ENCODE measurements around the gene SNX25.
A peak's percentile ranks its signal among the peaks of the same experiment; 100 is the strongest.
"Not testable (repeated sequence)": the region's sequence is repeated elsewhere in the genome, so short reads cannot be mapped to it uniquely, and the experiment has no call there.

SNX25 gene

DNA sequence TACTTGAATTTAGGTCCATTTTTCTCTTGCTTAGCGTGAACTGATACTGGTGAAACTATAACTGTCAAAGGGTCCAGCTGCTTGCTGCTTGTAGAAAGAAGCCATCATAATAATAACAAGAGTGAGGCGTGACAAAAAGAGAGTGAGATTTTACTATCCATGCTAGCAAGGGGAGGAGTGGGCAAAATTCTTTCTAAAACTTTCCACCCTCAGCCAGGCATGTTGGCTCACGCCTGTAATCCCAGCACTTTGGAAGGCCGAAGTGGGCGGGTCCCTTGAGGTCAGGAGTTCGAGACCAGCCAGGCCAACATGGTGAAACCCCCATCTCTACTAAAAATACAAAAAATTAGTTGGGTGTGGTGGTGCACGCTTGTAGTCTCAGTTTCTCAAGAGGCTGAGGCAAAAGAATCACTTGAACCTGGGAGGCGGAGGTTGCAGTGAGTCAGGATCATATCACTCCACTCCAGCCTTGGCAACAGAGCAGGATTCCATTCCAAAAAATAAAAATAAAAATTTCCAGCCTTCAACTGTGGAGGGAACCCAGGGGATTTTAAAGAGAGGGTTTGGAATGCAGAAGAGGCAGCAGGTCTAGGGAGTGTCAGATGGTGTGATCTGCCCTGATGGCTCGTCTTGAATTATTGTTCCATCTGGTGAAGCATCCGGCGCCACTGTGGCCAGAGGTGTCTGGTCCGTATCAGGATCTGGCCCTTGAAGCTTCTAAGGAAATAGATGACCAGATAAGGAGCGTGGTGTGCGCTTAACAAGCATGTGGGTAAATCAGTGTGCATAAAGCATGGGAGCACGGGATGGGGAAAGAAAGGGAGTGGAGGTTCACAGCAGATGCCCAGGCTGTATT lies 134.6 kb downstream of the SNX25 start:
- peak; percentile 17 for DNase-seq (ENCODE audit: low read depth)

DNA sequence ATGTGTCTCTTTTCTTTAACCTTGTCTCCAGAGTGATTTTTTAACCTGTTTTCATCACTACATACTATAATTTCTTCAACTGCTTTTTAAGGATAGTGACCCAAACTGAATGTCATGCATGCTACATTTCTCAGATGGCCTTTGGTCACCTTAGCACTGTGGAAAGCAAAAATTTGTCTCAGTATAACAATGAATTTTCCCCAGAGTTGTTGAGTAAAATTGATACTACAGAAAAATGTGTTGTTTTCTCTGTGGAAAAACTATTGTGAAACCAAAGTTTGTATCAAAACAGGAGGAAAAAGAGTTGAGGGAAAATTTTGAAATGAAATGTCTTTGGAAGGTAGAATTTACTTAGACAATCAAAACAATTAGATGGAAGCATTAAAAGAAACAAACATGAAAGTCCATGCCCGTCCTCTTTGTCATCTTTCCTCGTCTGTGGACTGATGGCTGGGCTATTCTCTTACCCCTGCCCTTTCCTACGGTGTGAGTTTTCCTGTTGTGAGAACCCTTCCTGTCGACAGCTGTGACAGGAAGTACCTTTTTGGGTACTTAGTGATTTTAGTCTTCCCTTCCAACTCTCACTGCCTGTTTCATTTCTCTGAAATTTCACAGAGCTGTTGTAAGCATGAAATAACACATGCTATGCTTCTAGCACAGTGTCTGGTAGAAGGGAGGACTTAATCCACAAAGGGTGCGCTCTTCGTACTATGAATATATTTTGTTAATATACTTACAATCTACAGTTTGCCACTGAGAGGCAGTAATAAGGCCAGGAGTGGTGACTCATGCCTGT lies 135.5 kb downstream of the SNX25 start:
- DNase-seq (ENCODE audit: low read depth) = no peak

DNA sequence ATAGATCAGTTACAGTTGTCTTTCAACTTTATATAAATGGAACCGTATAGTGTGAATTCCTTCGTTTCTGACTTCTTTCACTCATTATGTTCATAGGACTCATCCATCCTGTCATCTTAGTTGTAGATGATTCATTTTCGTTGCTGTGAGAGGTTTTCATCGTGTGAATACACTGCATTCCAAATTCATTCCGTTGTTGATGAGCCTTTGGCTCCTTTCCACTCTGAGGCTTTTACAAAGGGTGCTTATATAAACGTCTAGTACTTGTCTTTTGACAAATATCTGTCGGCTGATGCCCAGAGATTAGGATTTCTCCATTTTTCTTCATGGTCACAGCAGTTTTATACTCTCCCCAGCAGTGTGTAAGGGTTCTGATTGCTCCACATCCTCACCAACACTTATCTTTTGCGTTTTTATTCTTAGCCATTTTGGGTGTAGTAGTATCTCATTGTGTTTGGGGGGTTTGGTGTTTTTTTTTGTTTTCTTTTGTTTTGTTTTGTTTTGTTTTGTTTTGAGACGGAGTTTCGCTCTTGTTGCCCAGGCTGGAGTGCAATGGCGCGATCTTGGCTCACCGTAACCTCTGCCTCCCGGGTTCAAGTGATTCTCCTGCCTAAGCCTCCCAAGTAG lies 137.7 kb downstream of the SNX25 start:
- DNase-seq (ENCODE audit: low read depth) = peak; percentile 62

DNA sequence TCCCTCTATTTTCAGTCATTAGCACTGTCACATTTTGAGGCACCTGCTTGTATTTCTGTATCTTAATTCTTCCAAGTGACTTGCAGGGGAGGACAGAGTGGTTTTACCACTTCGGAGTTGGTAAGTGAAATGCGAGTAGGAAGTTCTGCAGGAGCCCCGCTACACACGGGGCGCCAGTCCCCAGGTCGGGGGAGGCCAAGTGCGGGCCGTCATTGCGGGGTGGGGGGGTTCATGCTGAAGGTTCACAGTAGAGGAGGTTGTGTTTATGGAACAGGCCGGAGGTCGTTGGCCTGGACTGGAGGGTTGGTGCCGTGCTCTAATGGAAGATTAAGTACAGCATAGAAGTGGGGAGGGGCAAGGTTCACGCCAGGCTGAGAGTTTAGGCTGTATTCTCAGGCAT lies 142.3 kb downstream of the SNX25 start:
- no peak for DNase-seq (ENCODE audit: low read depth)

DNA sequence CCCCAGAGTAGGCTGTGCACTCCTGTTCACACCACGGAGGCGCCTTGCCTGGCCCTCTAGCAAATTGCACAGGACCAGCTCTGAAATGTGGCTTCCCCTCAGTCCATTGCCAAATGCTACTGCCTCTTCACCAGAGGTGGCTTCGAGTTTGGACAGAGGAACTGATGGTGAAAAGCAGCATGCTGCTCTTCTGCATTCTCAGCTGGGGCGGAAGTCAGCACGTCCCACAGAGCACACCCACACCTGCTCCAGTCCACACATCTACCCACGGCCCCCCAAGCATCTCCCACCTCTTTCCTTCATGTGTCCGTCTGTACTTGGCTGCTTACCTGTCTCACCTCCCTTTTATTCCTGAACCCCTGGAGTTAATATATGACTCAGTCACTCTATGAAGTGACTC lies 142.8 kb downstream of the SNX25 start:
- DNase-seq (ENCODE audit: low read depth) = no peak

DNA sequence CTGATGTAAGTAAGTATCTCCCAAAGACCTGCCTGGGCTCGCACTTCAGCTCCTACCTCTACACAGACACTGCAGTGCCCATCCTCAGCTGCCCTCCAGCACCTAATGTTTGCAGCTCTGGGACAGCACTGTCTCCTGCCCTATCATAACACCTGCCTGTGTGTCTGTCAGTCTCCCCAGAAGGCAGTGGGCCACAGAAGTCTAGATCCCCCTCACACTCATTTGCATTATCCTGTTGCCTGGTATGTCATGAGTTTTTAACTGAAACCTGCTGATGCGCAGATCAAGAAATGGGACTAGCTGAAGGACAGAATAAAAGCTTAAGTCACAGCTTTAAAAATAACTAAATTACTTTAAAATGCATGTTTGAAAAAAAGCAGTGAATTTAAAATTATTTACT lies 143.3 kb downstream of the SNX25 start:
- DNase-seq (ENCODE audit: low read depth) = no peak

DNA sequence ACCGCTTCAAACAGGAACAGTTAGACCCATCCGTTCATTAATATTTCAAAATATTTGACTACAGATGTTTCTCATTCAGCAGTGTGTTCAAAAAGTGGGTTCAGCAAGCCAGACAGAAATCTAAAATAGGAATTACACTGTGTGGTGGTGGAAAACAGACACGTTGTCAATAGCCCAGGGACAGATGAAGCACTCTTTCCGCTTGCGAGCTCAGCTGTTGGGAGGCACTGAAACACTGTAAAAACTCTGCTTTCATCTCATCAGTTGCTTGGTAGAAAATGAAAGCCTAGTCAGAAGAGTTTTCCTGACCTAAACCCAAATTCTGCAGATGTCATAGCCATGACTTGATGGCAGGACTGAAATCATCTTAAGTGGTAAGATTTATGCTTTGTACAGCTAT lies 147.8 kb downstream of the SNX25 start:
- no peak for DNase-seq (ENCODE audit: low read depth)

DNA sequence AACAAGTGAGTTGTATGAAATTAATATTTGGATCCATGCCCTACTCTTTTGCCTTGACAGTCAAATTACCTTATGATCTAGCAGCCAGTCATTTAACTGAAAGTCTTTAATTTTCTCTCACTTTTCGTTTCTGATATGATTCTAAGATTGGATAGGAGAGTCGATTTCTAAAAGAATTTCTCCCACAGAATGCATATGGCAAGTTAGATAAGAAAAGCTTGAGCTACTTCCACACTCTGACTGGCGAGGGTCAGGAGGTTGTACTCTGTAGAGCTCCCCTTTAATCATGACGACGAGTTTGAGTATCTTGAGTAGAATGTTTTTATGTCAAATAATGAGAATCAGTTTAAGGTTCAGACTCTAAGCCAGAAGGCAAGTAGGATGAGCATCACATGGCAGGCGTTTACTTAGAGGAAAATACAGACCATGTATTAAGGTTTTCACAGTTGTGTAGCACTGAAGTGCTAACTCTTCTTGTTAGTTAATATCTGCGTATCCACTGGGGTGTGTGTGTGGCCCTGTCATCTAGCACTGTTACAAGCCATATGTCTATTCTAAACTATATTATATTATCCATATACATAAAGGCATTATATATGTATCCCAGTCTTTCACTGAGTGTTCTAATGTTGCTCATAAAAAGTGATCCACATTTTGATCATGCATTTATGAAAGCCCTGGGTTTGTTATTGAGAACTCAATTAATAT lies 148.5 kb downstream of the SNX25 start:
- DNase-seq (ENCODE audit: low read depth) = no peak

DNA sequence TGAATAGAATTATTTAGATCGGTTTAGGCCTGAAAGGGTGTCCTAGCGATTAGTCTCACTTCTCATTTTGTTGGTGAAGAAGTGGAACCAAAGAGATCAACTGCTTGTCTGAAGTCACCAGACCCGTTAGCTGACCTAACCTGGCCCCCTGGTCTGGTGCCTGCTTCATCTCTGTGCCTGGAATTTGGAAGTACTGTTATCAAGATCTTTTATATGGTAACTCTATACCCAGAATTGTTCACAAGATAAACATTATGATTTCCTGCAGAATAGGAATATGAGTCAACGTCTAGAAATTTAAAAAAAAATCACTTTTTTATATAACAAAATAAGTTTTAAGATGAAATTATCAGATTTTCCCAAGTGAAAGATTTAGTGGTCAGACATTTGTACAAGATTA lies 149.1 kb downstream of the SNX25 start:
- peak; percentile 72 for DNase-seq (ENCODE audit: low read depth)

DNA sequence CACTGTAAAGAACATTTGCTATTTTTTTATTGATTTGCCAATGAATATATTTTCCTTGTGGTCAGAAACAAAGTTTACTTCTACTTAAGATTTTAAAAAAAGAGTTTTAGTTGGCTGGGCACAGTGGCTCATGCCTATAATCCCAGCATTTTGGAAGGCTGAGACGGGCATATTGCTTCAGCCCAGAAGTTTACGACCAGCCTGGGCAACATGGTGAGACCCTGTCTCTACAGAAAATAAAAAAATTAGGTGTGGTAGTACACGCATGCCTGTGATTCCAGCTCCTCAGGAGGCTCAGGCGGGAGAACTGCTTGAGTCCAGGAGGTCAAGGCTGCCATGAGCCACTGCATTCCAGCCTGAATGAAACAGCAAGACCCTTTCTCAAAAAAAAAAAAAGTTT lies 149.6 kb downstream of the SNX25 start:
- peak; percentile 41 for DNase-seq (ENCODE audit: low read depth)

DNA sequence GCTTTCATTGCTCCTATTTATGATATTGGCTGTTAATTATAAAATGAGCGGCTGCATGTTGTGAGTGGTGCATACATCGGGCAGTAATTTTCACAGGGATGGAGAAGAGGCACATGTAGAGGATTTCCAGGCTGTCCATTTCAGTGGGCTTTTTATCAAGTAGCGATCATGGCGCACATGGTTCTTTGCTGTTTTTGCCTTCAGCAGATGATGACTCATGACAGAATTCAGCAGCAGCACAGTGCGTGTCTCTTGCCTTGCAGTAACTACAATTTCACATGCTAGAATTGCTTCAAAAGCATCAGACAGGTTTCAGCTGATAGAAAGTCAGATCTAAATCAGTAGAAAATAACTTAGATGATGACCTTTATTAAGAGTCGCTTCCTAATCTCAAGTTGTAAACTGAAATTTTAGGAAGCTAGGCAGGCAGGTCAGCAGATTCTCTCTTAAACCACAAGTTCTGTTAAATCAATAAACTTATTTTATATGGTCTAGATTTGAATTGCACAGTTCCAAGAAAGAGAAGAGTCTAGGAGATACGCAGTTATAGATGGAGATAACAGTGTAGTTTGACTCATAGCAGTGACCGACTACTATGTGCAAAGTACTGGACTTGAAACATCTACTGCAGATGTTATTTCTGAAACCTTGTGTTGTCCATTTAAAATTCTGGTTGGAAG lies 150.5 kb downstream of the SNX25 start:
- DNase-seq (ENCODE audit: low read depth) = peak; percentile 67

DNA sequence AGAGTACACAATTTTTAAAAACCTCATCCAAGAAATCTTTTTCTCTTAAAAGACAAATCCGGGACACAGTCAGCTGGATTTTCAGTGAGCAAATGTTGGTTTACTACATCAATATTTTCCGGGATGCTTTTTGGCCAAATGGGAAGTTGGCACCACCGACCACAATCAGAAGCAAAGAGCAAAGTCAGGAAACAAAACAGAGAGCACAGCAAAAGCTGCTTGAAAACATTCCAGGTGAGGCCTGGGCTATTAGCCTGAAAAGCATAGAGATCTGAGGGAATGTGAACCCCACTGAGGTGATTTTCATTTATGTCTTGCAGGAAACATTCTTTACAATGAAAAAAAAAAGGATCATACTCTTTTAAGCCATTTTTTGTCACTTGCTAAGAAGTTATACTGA lies 152.5 kb downstream of the SNX25 start:
- DNase-seq (ENCODE audit: low read depth) = no peak

DNA sequence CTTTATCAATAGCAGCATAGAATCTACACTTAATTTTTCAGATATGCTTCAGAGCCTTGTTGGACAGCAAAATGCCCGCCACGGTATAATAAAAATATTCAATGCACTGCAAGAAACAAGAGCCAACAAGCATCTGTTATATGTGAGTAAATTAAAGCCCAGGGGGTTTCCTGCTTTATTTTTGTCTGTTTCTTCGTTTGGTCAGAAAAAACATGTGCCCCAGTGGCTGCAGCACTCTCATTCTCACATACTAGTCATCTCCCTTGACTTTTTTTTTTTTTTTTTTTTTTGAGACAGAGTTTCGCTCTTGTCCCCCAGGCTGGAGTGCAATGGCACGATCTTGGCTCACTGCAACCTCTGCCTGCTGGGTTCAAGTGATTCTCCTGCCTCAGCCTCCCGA lies 153.2 kb downstream of the SNX25 start:
- DNase-seq (ENCODE audit: low read depth) = not testable (repeated sequence)

DNA sequence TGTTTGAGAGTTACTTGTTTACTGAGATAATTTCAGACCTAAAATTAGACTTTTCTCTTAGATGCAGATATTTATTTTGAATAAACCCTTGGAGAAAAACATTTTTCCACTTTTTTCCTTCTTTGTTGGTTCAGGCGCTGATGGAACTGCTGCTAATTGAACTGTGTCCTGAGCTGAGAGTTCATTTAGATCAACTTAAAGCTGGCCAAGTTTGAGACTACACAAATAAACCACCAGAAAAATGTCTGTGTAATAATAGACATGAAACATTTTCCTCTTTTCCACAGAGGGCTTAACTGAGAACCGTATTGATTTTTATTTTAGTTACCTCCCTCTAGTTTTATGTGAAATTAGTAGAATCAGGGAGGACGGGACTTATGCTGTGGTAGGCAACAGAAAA lies 153.9 kb downstream of the SNX25 start:
- DNase-seq (ENCODE audit: low read depth) = no peak

DNA sequence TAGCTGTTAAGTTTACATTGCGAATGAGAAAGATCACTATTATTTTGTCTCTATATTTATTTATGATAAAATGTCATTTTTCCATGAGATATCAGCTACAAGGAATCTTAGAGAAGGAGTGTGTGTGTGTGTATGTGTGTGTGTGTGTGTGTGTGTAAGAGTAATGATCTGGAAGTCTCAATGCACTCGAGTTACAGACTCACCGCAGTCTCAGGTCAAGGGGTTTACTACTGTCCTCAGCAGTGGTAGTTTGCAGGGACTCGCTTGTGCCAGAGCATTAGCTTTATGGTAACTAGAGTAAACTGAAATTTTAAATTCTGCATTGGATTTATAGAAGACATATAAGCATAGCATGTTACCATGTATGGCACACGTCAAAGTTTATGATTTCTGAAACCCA lies 155.5 kb downstream of the SNX25 start:
- DNase-seq (ENCODE audit: low read depth) = no peak

DNA sequence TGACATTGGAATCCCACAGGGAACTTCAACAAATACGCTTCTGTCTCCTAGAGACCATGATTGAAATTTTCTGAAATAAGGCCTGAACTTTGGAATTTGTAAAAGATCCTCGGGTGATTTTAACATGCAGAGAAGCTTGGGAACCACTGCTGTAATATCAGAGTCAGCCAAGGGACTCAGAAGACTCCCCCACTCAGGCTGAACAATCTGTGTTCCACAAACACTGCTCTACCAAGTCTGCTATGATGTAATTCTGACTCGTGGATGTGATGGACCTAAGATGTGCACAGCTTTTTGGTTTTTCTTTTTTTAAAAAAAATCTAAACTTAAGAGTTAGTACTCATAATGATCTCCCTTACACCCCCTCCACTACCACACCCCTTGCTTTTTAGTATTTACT lies 160.3 kb downstream of the SNX25 start:
- no peak for DNase-seq (ENCODE audit: low read depth)

DNA sequence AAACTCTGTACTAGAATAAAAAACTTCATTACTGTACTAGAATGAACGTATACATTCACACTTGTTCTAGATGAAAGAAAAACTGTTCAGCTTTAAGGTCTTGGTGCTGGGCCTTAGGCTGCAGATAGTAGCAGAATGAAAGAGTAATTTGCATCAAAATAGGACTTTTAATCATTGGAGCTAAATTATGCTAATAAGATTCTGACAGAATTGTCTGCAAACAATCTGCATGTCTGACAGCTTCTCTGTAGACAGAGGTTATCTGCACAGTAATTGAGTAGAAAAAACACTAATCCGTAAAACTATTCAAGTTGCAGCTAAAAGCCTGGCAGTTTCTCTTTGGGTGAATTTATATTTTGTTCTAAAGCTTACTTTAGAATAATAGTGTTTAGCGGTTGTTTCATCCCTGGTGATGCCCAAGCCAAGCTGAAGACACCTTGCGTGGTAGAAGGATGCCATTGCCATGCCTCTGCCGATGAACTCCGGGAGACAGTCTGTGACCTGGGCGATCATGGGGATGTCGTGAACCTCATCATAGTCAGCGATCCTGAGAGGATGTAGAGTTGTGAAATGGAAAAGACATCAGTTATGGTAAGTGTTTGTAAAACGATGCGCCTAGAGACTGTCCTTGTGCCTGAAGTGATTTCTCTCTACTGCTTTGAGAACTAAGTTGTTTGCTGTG lies 161.0 kb downstream of the SNX25 start:
- DNase-seq (ENCODE audit: low read depth) = no peak

DNA sequence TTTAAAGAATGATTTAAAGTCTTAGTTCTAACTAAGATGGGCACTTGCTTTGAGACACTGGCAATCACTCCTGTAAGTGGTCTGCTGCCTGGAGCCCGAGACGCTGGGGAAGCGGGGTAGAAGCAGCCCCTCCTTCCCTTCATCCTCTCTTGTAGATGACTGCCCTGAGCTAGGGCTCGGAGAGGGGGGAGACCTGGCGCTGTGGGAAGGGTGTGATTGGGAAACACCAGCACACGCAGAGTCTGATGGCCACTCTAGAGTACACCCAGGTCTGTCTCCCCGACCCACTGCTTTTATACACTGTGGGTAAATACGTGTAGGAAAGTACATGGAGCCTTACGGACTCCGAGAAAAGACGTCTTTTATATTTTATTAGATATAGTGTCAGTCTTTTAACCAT lies 162.3 kb downstream of the SNX25 start:
- no peak for DNase-seq (ENCODE audit: low read depth)

DNA sequence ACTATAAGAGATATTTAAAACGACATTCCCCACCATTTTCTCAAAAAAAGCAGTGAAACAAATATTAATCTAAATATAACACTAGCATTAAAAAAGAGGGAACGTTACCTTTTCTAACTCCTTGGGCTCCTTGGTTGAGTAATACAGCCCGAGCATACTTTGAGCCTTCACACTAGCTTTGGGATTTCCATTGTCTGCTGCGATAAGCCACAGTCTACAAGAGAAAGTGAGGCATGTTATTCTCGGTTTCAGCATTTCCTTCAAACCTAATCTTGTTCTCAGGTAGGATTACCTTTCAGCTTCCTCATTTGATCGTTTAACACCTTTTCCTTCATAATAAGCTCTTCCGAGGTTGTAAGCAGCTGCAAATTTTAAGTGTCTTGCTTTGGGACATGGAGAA lies 164.6 kb downstream of the SNX25 start:
- DNase-seq (ENCODE audit: low read depth) = no peak

DNA sequence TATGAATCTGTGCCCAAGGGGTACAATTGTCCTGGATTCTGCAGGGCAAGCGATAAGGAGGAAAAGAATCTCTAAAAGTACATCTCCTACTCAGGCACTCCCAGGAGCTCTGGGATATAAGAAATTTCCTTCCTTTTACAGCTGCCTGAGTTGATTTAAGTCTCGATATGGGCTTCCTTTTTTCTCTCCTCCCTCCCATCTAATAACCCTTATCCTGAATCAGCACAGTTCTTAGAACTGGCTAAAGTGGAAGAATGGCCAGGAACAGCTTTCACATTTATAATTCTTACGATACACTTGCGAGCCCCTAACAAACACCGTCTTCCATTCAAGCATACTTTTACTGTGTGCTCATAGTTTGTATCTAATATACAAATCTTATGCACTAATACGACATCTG lies 165.2 kb downstream of the SNX25 start:
- DNase-seq (ENCODE audit: low read depth) = no peak

DNA sequence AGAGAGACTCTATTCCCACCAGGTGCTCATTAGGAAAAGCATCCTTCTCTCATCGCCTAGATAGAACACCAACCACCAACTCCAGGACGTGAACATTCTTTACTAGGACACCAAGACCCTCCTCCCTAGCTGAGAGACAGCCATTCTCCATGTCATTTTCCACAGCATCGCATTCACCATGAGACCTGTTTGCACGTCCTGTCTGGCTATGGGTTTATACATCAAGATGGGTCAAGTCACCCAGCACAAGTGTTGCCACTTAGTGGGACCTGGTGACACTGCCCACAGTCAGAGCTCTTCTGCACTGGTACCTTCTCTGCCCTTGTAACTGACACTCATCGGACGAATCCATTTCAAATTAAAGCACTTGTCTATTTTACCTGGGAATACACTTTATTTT lies 168.9 kb downstream of the SNX25 start:
- DNase-seq (ENCODE audit: low read depth) = no peak

Data from ELR (cell line).